GM19328 (cell line): ENCODE data around the gene TNFRSF21.

ENCODE experiments used
- ATAC-seq: cut with Tn5 transposase; IDR thresholded peaks from one replicate; pipeline ENCODE4 v1.9.1; 2021; ENCODE audit warnings: mild to moderate bottlenecking, moderate library complexity; ENCODE audit not compliant: unreplicated experiment

Gene TNFRSF21

GRCh38 chr6:47181681-47182080, 128.0 kb downstream of the TNFRSF21 start:
- ATAC-seq: no peak
